HEK293 (cell line): ENCODE measurements around the gene TOR2A.

Source experiments
- CTCF ChIA-PET: fragments of 350-600 bp; formaldehyde crosslinking; extraction: SDS; loops from one replicate; lab custom pipeline; 2021; ENCODE audit warnings: antibody characterized with exemption; lab: Yijun Ruan, JAX
- POLR2A ChIA-PET: fragments of 300-600 bp; formaldehyde crosslinking; extraction: SDS; loops from one replicate; lab custom pipeline; 2020; ENCODE audit warnings: antibody characterized with exemption, inconsistent platforms; lab: Yijun Ruan, JAX
- H3K27ac ChIP-seq: fragments of 200-500 bp; sonication (Bioruptor generic); 2 replicates; pipeline ENCODE4 v1.5.1; 2014; ENCODE audit warnings: low read depth, low read length, control low read depth, inconsistent platforms; ENCODE audit errors: extremely low read depth
- H3K36me3 ChIP-seq, 2 experiments: fragments of 200-500 bp in 1 of 2; sonication (Bioruptor generic) in 1 of 2; 1 replicate in 1 of 2; 2 replicates in 1 of 2; pipeline ENCODE4 v1.5.1; 2014 to 2017; ENCODE audit warnings: inconsistent platforms in 2 of 2, low read length in 2 of 2; ENCODE audit not compliant: control insufficient read depth in 2 of 2, insufficient read depth in 1 of 2
- H3K4me1 ChIP-seq: fragments of 200-500 bp; sonication (Bioruptor generic); 2 replicates; pipeline ENCODE4 v1.5.1; 2014; ENCODE audit warnings: mild to moderate bottlenecking, low read length, inconsistent platforms; ENCODE audit not compliant: control insufficient read depth, insufficient read depth
- H3K4me3 ChIP-seq: 2 replicates; pipeline ENCODE4 v1.5.1; 2011; ENCODE audit warnings: low read depth, mild to moderate bottlenecking, control low read depth, low read length, moderate library complexity
- H3K9me3 ChIP-seq: fragments of 200-500 bp; sonication (Bioruptor generic); 2 replicates; pipeline ENCODE4 v1.5.1; 2014; ENCODE audit warnings: low read depth, low read length, inconsistent platforms; ENCODE audit not compliant: control insufficient read depth, insufficient read depth
- EGR2 ChIP-seq: fragments of 450-650 bp; formaldehyde crosslinking; IDR thresholded peaks from 2 replicates; pipeline ENCODE4 v1.5.1; 2016; ENCODE audit warnings: low read depth, missing biosample characterization, missing genetic modification characterization
- KLF1 ChIP-seq: fragments of 450-650 bp; formaldehyde crosslinking; IDR thresholded peaks from 2 replicates; pipeline ENCODE4 v1.5.1; 2016; ENCODE audit warnings: missing biosample characterization, missing genetic modification characterization
- SP7 ChIP-seq: fragments of 450-650 bp; formaldehyde crosslinking; IDR thresholded peaks from 2 replicates; pipeline ENCODE4 v1.5.1; 2016; ENCODE audit warnings: missing biosample characterization, missing genetic modification characterization
- ZFHX2 ChIP-seq: fragments of 450-650 bp; formaldehyde crosslinking; conservative IDR thresholded peaks from 2 replicates; pipeline ENCODE4 v1.5.1; 2016; ENCODE audit warnings: missing biosample characterization, missing genetic modification characterization
- ZNF121 ChIP-seq: fragments of 450-650 bp; formaldehyde crosslinking; IDR thresholded peaks from 2 replicates; pipeline ENCODE4 v1.5.1; 2016; ENCODE audit warnings: missing biosample characterization, missing genetic modification characterization
- TF ChIP-seq, protein P1 (sequence below): fragments of 450-650 bp; formaldehyde crosslinking; IDR thresholded peaks from 2 replicates; pipeline ENCODE4 v1.5.1; 2017; ENCODE audit warnings: missing biosample characterization, mild to moderate bottlenecking, missing genetic modification characterization, moderate library complexity
- TF ChIP-seq, protein P2 (sequence below): fragments of 450-650 bp; formaldehyde crosslinking; IDR thresholded peaks from 2 replicates; pipeline ENCODE4 v1.5.1; 2016; ENCODE audit warnings: missing biosample characterization, missing genetic modification characterization, low read depth
- TF ChIP-seq, protein P3 (sequence below): fragments of 450-650 bp; formaldehyde crosslinking; IDR thresholded peaks from 2 replicates; pipeline ENCODE4 v1.5.1; 2016; ENCODE audit warnings: missing biosample characterization, missing genetic modification characterization, borderline replicate concordance
- TF ChIP-seq, protein P4 (sequence below): fragments of 450-650 bp; formaldehyde crosslinking; IDR thresholded peaks from 2 replicates; pipeline ENCODE4 v1.5.1; 2017; ENCODE audit warnings: missing biosample characterization, missing genetic modification characterization
- TF ChIP-seq, protein P5 (sequence below): fragments of 450-650 bp; IDR thresholded peaks from 2 replicates; pipeline ENCODE4 v1.5.1; 2018; ENCODE audit warnings: missing biosample characterization, missing genetic modification characterization

Gene TOR2A

DNA sequence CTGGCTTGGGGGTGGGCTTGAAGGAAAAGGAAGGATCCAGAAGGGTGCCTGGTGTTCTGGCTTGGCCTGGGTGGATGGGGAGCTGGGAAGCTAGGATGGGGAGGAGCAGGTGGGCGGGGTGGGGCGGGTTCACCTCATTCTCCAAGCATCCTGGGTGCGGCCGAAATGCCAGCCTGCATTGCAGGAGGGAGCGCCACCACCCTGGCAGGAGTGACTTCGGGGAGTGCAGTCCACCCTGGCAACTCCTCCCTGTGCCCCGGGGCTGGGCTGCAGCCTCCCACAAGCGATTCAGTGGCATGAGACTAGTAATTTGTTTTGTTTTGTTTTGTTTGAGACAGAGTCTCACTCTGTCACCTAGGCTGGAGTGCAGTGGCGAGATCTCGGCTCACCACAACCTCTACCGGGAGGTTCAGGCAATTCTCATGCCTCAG is 13.7 kb downstream of the TOR2A start:
- no peaks in the 10 kb centered on the region for H3K9me3 ChIP-seq
- TF ChIP-seq, protein P1, sequence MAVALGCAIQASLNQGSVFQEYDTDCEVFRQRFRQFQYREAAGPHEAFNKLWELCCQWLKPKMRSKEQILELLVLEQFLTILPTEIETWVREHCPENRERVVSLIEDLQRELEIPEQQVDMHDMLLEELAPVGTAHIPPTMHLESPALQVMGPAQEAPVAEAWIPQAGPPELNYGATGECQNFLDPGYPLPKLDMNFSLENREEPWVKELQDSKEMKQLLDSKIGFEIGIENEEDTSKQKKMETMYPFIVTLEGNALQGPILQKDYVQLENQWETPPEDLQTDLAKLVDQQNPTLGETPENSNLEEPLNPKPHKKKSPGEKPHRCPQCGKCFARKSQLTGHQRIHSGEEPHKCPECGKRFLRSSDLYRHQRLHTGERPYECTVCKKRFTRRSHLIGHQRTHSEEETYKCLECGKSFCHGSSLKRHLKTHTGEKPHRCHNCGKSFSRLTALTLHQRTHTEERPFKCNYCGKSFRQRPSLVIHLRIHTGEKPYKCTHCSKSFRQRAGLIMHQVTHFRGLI: no peak
- TF ChIP-seq KLF1 (tag by site-specific recombination) (peak; percentile 87), SP7 (peak; percentile 39; the same call in 1 of the 2 replicates)
- TF ChIP-seq, protein P2, sequence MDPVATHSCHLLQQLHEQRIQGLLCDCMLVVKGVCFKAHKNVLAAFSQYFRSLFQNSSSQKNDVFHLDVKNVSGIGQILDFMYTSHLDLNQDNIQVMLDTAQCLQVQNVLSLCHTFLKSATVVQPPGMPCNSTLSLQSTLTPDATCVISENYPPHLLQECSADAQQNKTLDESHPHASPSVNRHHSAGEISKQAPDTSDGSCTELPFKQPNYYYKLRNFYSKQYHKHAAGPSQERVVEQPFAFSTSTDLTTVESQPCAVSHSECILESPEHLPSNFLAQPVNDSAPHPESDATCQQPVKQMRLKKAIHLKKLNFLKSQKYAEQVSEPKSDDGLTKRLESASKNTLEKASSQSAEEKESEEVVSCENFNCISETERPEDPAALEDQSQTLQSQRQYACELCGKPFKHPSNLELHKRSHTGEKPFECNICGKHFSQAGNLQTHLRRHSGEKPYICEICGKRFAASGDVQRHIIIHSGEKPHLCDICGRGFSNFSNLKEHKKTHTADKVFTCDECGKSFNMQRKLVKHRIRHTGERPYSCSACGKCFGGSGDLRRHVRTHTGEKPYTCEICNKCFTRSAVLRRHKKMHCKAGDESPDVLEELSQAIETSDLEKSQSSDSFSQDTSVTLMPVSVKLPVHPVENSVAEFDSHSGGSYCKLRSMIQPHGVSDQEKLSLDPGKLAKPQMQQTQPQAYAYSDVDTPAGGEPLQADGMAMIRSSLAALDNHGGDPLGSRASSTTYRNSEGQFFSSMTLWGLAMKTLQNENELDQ (tag by site-specific recombination): no peak
- no peak overlapping the region for H3K4me3 ChIP-seq
- no peaks in the 10 kb centered on the region for H3K4me1 ChIP-seq
- ChIA-PET POLR2A (no interaction called here), CTCF (interaction anchor here (1.1 to 1.3 kb wide), 3 partner anchors 12 to 105 kb away, joined by 4 to 7 read pairs (median 4); partner anchors contain the start of gene TOR2A)
- no peak overlapping the region for H3K27ac ChIP-seq
- no peaks in the 10 kb centered on the region for H3K36me3 ChIP-seq

DNA sequence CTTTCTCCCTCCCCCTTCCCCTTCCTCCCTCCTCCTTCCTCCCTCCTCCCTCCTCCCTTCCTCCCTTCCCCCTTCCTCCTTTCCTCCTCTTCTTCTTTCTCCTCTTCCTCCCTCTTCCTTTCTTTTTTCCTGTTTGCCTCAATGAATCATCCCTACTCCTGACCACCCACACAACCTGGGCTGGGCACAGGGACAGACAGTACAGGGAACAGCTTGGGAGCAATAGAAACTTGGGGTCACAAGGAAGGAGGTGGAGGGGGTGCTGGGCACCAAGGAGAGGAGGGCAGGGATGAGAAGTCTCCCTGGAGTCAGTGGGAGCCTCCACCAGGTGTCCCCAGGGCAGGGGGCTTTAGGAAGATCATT is 14.2 kb downstream of the TOR2A start:
- POLR2A ChIA-PET: no interaction called here
- TF ChIP-seq ZNF121: no peak
- TF ChIP-seq, protein P3, sequence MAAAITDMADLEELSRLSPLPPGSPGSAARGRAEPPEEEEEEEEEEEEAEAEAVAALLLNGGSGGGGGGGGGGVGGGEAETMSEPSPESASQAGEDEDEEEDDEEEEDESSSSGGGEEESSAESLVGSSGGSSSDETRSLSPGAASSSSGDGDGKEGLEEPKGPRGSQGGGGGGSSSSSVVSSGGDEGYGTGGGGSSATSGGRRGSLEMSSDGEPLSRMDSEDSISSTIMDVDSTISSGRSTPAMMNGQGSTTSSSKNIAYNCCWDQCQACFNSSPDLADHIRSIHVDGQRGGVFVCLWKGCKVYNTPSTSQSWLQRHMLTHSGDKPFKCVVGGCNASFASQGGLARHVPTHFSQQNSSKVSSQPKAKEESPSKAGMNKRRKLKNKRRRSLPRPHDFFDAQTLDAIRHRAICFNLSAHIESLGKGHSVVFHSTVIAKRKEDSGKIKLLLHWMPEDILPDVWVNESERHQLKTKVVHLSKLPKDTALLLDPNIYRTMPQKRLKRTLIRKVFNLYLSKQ (tag by site-specific recombination): no peak
- TF ChIP-seq EGR2 (tag by site-specific recombination): peak; percentile 38; the same call in 1 of the 2 replicates
- TF ChIP-seq, protein P4, sequence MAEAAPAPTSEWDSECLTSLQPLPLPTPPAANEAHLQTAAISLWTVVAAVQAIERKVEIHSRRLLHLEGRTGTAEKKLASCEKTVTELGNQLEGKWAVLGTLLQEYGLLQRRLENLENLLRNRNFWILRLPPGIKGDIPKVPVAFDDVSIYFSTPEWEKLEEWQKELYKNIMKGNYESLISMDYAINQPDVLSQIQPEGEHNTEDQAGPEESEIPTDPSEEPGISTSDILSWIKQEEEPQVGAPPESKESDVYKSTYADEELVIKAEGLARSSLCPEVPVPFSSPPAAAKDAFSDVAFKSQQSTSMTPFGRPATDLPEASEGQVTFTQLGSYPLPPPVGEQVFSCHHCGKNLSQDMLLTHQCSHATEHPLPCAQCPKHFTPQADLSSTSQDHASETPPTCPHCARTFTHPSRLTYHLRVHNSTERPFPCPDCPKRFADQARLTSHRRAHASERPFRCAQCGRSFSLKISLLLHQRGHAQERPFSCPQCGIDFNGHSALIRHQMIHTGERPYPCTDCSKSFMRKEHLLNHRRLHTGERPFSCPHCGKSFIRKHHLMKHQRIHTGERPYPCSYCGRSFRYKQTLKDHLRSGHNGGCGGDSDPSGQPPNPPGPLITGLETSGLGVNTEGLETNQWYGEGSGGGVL (tag by site-specific recombination): no peak
- TF ChIP-seq ZFHX2 (tag by site-specific recombination): peak; percentile 37; the same call in 1 of the 2 replicates
- TF ChIP-seq, protein P5, sequence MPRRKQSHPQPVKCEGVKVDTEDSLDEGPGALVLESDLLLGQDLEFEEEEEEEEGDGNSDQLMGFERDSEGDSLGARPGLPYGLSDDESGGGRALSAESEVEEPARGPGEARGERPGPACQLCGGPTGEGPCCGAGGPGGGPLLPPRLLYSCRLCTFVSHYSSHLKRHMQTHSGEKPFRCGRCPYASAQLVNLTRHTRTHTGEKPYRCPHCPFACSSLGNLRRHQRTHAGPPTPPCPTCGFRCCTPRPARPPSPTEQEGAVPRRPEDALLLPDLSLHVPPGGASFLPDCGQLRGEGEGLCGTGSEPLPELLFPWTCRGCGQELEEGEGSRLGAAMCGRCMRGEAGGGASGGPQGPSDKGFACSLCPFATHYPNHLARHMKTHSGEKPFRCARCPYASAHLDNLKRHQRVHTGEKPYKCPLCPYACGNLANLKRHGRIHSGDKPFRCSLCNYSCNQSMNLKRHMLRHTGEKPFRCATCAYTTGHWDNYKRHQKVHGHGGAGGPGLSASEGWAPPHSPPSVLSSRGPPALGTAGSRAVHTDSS (tag by site-specific recombination): peak; percentile 56; the same call in 1 of the 2 replicates
- Histone ChIP-seq H3K36me3 (no peaks in the 10 kb centered on the region), H3K4me3 (no peak overlapping the region), H3K27ac (no peak overlapping the region), H3K9me3 (no peaks in the 10 kb centered on the region), H3K4me1 (no peaks in the 10 kb centered on the region)
- CTCF ChIA-PET: interaction anchor here (0.6 kb wide), 1 partner anchor 131 kb away, joined by 3 read pairs; no protein-coding TSS in a partner anchor
